Activated CD4-positive, alpha-beta T cell treated with anti-CD3 and anti-CD28 coated beads, Interleukin-2, amount 50 U/mL, for 1 hour (primary cell): Measurements from ENCODE around the gene PRKN.

Source experiments
- DNase-seq: peaks from one replicate; pipeline ENCODE4 v3.0.0-alpha.2; 2020

The PRKN gene

DNA sequence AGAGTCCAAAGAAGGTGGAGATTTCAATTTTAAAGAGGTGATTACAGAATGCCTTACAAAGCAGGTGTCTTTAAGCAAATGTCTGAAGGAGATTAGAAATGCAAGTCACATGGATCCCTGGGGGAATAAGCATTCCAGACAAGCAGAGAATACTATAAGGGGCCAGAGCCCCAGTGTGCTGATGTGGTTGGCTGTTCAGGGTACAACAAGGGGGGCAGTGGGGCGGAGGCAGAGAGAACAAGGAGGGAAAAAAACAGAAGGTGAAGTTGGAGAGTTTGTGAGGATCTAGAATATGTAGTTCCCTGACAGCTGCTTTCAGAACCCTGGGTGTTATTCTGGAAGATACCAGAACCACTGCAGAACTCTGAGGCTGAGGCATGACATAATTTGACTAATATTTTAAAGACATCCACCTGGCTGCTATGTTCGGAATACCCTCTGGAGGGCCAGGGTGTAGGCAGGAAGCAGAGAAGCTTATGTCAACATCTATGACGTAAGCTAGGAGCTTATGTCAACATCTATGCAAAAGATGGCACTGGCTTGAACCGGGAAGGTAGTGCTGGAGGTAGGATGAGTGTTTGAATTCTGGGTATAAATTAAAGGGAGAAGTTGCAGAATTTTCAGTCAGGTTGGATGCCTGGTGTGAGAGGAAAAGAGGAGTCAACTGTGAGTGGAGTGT, 1177.5 kb downstream of the PRKN start:
- DNase-seq: no peak

GRCh38 chr6:161548713-161549296, 1178.8 kb downstream of the PRKN start:
- DNase-seq: no peak

- no peak for DNase-seq
Observed at GRCh38 chr6:161547617-161548016, 1179.9 kb downstream of the PRKN start.

DNA sequence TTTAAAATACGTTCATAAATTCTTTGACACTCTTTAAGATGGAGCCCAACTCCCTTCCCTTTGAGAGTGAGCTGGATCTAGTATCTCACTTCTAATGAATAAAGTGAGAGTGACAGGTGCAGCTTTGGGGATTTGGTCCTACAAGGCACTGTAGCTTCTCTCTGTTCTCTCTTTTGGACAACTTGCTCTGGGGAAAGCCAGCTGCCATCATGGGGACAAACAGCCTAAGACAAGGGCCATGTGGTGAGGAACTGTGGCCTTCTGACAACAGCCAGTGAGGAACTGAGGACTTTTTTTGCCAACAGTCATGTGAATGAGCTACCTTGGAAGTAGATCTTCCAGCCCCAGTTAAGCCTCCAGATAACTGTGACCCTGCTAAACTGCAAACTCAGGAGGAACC, 1180.9 kb downstream of the PRKN start:
- DNase-seq: no peak

- DNase-seq: no peak
Observed at GRCh38 chr6:161545741-161546140, 1181.8 kb downstream of the PRKN start.

DNA sequence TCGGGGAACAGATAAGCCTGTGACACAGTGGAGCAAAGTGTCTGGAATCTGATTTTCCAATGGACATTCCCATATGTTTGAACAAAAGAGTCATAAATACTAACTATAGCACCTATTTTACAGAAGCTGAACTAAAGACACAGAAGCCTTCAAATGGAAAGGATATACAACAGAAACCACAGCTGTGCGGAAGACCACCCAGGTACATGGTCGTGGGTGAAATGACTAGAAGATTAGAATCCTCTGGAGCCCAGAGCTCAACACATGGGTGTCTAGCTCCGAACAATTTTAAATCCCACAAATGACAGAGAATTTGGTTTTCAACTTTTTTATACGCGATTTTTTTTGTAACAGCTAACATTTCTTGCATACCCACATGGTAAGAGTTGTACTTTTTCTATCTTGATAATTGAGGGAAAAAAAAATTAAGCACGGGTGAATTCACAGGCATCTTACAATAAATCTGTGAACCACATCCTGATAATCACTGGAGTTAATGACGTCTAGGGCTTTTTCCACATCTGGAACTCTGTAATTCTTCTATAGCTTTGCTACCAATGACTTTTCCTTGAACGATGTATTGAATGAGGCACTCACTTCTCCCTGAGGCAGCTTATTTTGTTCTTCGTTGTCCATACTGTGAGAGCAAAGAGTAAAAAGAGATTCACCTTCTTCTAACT, 1182.6 kb downstream of the PRKN start:
- no peak for DNase-seq

- no peak for DNase-seq
Observed at GRCh38 chr6:161543684-161544309, 1183.8 kb downstream of the PRKN start.

DNA sequence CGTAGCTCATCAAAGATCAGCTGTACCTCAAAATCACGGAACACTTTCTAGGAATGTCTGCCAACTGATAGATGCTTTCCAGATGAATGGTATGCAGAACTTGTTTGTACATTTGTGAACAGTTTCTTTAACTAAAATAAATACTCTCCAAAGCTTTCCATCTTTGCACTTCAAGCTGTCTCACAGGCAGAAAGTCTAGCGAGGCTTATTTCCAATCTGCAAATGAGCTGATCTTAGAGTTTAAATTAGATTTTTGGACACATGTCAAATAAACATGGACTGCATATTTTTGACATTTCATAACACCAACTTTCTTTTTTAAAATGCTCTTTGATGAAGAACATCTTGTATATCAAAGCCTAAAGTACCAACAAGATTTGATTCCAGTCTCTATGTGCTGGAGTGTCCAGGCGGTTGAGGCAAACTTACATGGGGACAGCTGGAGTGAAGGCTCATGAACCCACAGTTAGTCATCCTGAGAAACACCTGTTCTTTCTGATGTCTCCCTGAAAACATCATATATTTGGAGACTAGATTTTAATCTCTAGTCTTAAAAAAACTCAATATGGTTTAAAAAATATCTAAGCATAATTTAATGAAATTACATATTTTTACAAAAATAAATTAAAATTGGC, 1185.1 kb downstream of the PRKN start:
- DNase-seq: no peak

DNA sequence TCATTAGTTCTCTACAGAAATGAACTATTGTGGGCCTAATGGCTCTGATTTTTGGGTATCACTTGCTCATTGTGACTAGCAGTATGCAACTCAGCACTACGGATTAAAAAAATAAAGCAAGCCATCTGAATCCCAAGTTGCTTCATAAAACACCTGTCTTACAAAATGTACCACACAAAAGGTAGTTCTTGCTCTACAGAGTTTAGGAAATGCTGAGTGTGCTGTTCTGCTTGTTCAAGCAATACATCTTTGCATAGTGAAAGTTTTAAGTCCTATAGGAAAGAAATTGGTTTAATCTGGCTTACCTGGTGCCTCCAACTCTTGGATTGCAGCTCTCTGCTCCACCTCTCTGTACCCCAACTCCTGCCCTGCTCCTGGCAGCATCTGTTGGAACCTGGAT, 1187.0 kb downstream of the PRKN start:
- DNase-seq: no peak

GRCh38 chr6:161536224-161536630, 1191.3 kb downstream of the PRKN start:
- no peak for DNase-seq

DNA sequence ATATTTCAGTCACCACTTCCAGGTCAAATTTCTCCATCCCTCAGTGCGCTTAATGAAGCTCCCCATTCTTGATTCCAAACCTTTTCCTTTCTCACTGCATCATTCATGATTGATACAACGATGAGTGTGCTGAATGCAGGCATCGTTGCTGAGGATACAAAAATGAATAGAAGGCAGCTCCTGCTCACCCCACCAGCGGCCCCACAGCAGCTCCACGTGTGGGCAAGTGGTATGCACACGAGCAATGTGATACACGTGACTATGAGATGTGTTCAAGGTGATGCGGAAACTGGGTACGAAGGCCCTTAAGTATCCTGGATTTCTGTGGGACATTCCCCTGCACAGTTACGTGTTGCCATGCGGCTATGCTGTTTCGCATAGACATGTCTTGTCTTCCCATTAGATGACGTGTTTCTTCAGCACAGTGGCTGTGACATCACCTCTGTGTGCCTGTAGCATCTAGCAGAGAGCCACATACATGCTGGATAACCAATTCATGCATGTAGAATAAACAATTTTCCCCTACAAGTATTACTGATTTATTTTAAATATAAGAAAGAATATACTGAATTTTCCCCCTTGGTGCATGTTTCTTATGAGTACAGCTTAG, 1193.2 kb downstream of the PRKN start:
- DNase-seq: no peak

DNA sequence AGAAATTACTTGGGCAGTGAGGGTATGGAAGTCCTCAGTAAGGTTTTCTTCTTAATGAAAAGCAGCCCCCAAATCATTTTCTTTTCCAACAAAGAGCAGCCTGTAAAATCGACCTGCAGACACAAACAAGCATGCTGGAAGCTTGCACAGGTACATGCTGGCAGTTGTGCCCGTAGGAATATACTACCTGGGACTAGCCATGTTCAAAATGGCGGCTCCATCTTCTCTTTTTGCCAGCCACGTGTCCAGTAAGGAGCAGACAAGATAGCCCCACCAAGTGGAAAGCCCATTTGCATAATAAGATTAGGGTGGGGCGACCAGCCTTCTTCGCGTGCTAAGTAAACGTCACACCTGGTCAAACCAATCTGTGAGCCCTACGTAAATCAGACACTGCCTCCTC, 1194.3 kb downstream of the PRKN start:
- DNase-seq: no peak

GRCh38 chr6:161532536-161532935, 1195.0 kb downstream of the PRKN start:
- DNase-seq: no peak

DNA sequence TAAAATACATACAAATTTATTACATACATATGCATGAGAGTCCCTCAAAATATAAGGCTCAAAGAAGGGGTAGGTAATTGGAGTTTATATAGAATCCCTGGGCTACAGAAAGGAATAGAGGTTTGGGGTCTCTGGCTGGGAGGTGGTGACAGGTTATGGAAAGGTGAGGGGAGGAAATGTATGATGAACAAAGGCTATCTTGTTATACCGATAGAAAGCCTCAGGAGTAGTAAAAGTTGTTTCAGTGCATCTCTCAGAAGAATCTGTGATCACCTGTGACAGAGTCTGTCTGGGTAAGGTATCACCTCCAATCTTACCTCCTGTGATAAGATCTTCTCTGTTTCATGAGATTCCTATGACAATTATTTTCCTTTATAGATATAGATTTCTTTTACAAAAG, 1200.8 kb downstream of the PRKN start:
- DNase-seq: no peak

DNA sequence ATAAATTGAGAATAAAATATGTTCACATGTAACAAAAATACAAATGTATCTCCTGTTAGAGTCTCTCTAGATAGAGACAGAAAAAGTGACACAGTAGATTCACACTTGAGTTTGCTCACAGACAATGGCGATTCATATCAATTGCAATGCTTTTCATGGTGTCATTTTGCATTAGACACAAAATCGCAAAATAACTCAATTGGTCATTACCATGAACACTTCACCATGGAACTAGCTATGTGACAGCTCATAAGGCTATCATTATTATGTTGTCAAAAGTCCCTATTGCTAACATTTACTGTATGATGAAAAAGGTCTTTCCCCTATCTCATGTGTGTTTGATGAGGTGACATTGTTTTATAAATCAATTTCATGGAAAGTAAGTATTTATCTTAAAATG, 1204.2 kb downstream of the PRKN start:
- DNase-seq: no peak

GRCh38 chr6:161522276-161522675, 1205.3 kb downstream of the PRKN start:
- no peak for DNase-seq

DNA sequence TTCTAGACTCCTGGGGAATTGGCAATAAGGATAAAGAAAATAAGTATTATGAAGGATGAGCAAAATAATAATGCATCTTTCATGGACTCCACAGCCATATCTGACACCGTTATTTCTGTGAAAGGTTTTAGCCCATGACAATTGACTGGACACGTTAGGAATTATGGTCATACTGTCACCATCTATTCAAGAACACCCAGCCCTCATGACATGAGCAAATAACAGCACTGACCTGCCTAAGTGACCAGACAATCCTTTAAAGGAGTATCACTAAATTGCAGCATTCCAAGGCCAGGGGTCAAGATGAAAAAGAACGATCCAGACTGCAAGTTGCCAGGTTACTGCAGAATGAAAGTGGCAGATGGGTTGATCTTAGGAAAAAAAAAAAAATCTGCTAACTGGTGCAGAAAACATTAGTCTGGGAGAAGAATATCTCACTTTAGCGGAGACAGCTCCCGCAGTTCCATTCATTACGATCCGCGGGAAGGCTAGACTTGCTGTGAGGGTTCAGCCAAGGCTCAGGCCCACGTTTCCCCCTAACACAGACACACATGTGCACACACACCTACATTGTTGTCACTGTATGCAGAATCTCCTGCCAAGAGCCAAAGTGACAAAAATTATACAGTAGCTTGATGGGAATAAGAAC, 1216.0 kb downstream of the PRKN start:
- no peak for DNase-seq

GRCh38 chr6:161508341-161508740, 1219.2 kb downstream of the PRKN start:
- no peak for DNase-seq

DNA sequence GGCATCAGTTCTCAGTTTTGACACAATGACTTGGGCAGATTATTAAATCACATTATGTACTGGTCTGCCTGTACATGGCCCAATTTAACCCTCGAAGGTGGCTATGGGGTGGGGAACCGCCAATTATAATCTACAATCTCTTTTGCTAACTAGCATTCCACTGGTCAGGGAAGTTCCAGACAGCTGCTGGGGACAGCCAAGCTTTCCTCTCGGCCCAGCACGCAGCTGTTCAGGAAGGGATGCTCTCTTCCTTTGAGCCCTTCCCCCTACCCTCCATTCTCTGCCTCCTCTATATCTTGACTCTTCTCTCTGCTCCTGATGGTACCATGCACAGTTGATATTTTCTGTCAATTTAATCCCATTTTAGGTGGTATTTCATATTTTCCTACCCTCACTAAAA, 1220.2 kb downstream of the PRKN start:
- DNase-seq: no peak

GRCh38 chr6:161503570-161503969, 1224.0 kb downstream of the PRKN start:
- no peak for DNase-seq

DNA sequence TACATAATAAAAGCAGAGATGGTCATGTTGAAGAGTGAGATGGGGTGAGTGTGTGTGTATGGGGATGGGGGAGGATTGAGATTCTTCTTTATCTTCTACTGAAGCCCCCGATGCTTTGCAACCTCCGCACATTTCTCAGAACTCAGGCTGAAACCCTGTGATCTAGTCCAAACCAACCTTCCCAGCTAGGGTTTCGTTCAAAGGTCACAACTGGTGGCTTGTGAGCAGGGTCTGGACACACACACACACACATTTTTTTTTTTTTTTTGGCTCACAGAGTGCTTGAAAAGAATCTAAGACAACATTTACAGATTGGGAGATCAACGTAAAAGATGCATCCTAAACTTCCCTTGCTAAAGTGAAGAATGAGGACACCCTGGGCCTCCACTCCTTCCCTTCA, 1228.7 kb downstream of the PRKN start:
- DNase-seq: no peak

- DNase-seq: no peak
Observed at GRCh38 chr6:161498359-161498758, 1229.2 kb downstream of the PRKN start.

DNA sequence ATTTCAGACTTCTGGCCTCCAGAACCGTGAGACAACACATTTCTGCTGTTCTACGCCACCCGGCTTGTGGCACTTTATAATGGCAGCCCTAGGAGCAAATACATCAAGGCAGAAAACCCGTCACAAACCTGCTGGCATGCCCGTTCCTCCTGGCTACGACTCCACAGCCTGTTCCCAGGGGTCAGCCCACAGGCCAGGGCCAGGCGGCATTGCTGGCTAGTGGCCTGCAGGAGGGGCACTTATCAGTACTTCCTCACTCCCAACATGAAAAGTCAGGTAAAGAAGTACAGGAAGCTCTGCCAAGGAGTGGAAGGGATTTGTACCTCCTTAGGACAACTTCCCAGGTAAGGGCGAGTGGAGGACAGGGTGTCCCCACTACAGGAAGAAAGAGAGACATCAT, 1230.6 kb downstream of the PRKN start:
- no peak for DNase-seq
